ENCODE measurements around the gene GFY.
A peak's percentile ranks its signal among the peaks of the same experiment; 100 is the strongest.

GFY gene

GRCh38 chr19:49450405-49450804, 25.2 kb downstream of the GFY start:
- peak overlapping the region; percentile 91; the same call in 1 of the 2 replicates for H3K27ac ChIP-seq
- no peak for TF ChIP-seq CTCF (conservative IDR thresholded peaks at IDR 0.05)

DNA sequence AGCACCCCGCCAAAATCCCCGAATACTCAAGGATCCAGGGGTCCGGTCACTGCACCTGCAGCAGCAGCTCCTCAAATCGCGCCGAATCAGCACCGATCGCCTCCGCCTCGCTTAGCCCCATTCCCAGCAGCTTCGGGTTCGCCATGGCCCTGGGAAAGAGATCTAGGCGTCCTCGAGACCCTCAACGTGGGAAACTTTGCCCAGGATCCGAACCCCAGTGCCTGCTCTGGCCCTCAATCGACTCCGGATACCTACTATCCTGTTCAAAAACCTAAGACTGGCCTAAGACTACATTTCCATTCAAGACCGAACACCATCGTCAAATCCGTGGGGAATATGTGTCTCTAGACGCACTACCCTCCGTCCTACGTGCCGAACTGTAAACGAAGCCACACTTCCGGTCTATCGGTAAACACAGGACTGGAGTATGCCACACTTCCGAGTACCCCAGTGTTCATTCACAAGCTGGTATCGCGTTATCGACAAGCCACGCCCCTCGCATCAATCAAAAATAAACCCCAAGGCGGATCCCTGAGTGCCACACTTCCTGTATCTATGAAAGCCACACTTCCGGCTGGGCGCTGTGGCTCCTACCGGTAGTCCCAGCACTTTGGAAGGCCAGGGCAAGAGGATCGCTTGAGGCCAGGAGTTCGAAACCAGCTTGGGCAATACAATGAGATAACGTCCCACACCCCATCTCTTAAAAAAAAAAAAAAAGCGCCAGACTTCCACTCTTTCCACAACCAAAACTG, 26.4 kb downstream of the GFY start, which contains the start of gene PIH1D1:
PIH1D1 (minus strand) TSS at position 385 of the 752 bp plus-strand sequence; CDS start at position 145, 240 bp downstream.
- H3K27ac ChIP-seq, result peak within 1 kb of the TSS; percentile 91
- no peak for TF ChIP-seq CTCF (conservative IDR thresholded peaks at IDR 0.05)

DNA sequence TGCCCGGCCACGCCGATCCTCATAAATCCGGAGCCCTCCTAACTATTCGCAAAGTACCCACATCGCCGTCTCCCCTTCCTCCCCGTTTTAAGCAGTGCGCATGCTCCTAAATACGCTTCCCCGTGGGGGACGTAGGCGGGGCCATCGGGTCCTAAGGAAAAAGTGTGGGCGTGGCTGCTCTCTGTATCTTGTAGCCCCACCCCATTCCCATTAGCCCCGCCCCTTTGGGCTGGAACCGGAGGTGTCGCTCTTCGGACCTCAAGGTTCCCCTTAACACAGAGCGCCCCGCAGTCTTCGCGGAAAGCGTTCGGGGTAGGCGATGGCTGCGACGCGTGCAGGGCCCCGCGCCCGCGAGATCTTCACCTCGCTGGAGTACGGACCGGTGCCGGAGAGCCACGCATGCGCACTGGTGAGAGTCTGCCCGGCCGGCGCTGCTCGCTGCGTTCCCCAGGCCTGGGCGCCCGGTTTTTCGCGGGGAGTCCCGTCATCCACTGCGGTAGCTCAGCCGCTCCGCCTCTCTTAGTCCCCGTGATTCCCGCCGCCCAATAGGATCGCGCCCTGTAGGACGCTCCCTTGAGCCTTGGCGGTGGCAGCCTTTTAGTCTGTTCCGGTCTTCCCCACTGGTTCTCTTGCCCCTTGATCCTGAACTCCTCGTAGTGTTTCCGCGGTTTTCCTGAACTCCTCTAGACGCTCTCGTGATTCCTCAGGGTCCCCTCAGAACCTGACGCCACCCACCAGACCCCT, 28.0 kb downstream of the GFY start, which contains the start of gene ALDH16A1:
ALDH16A1 (plus strand) TSS at position 213 of the 744 bp plus-strand sequence; CDS start at position 320, 107 bp downstream.
- no peak for TF ChIP-seq CTCF (conservative IDR thresholded peaks at IDR 0.05)
- H3K27ac ChIP-seq, result peak within 1 kb of the TSS; percentile 91

DNA sequence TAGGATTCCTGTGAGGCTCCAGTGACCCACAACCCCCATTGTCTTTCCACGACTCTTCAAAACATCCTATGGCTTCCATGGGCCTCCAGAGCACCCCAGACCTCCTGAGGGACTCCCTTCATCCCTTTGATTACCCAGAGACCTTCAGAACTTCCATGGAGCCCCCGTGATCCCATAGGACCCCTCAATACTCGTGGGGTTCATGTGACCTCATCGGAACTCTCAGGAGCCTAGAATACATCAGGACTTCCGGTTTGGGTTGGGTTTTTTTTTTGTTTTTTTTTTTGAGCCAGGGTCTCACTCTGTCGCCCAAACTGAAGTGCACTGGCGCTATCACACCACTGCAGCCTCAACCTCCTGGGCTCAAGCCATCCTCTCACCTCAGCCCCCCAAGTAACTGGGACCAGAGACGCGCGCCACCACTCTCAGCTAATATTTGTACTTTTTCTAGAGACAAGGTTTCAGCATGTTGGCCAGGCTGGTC, 28.6 kb downstream of the GFY start:
- H3K27ac ChIP-seq, result peak overlapping the region; percentile 91
- TF ChIP-seq CTCF (conservative IDR thresholded peaks at IDR 0.05), result no peak

- no peak overlapping the region for H3K27ac ChIP-seq
- no peak for TF ChIP-seq CTCF (conservative IDR thresholded peaks at IDR 0.05)
Measured at GRCh38 chr19:49455773-49456172, 30.6 kb downstream of the GFY start.

DNA sequence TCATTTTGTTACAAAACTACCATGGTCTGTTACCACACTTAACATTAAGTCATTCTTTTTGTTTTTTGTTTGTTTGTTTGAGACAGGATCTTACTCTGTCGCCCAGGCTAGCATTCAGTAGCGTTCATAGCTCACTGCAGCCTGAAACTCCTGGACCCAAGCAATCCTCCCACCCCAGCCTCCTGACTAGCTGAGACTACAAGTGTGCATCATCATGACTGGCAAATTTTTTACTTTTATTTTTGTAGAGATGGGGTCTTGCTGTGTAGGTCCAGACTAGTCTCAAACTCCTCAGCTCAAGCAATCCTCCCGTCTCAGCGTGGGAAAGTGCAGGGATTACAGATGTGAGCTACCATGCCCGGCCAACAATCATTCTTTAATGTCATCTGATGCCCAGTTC, 31.1 kb downstream of the GFY start:
- H3K27ac ChIP-seq, result no peak overlapping the region
- TF ChIP-seq CTCF (conservative IDR thresholded peaks at IDR 0.05), result no peak

GRCh38 chr19:49458567-49458903, 33.3 kb downstream of the GFY start:
- no peak overlapping the region for H3K27ac ChIP-seq
- no peak for TF ChIP-seq CTCF (conservative IDR thresholded peaks at IDR 0.05)

All from VCaP (cell line).